Esophagus muscularis mucosa (tissue), 4 donors: ENCODE results near the gene FUT8.

Experiments
- CTCF ChIP-seq, 3 experiments: fragments of 200-600 bp in 2 of 3; fragments of 450-650 bp in 1 of 3; sonication (generic) in 2 of 3; IDR thresholded peaks; one replicate each; pipeline ENCODE4 v1.5.1; 2017 to 2019; ENCODE audit warnings: antibody characterized with exemption in 3 of 3, mild to moderate bottlenecking in 2 of 3, moderate library complexity in 1 of 3
- EP300 ChIP-seq: sonication (generic); formaldehyde crosslinking; IDR thresholded peaks from one replicate; pipeline ENCODE4 v1.6.1; 2017; ENCODE audit warnings: antibody characterized with exemption
- POLR2A ChIP-seq: fragments of 450-650 bp; IDR thresholded peaks from one replicate; pipeline ENCODE4 v1.6.1; 2017; ENCODE audit warnings: antibody characterized with exemption, moderate library complexity, mild to moderate bottlenecking, low read depth

- TF ChIP-seq CTCF (IDR thresholded peaks at IDR 0.05) (no peak), POLR2A (no peak), EP300 (no peak)
These were observed 193.9 kb downstream of the FUT8 start for GRCh38 chr14:65606460-65606859.
